ENCODE results near the gene CHEK1. TPM values are rescaled to one million over a fixed set of nuclear protein-coding genes. Genes with fewer than 3 reads are reported as not detected.

CHEK1 gene
- total and polyA plus RNA-seq, 12 donors, result 0.51 to 13.8 (median 2.1) TPM

DNA sequence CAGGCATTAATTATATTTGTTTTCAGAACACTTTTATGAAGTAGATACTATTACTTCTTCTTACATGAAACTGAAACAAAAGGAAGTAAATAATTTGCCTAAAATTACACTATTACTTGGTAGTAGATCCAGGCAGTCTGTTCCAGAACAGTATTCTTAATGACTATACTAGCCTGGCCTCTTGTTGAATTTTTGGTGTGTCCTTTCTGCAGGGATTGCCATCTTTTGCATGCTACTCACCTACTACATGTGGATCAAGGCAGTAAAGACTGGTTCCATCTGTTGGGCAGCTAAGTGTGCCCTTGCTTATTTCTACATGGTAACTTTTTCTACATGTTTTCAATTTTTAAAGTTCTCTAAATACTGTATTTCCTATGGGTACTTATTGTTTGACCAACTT lies 19.5 kb upstream of the CHEK1 start:
- no peaks in the 10 kb centered on the region for H3K9me3 ChIP-seq (replicated peaks in 1 of 3)
- DNase-seq, result no peak
- H3K4me3 ChIP-seq, result no peak overlapping the region
- TF ChIP-seq CTCF (IDR thresholded peaks at IDR 0.05) (no peak), POLR2A (IDR thresholded peaks at IDR 0.05) (no peak)
- no peak overlapping the region for H3K27ac ChIP-seq
- no peaks in the 10 kb centered on the region for H3K4me1 ChIP-seq (replicated peaks in 1 of 2)
- intact Hi-C loops (cut with DNase I), result no loop called here
- no peaks in the 10 kb centered on the region for H3K27me3 ChIP-seq
- H3K36me3 ChIP-seq (replicated peaks in 1 of 2), result peaks cover 0 to 97% of the 10 kb centered on the region in 2 donors

GRCh38 chr11:125609545-125609944 lies 15.4 kb upstream of the CHEK1 start:
- no peak for DNase-seq
- Histone ChIP-seq H3K27me3 (no peaks in the 10 kb centered on the region), H3K4me1 (replicated peaks in 1 of 2) (no peaks in the 10 kb centered on the region), H3K9me3 (replicated peaks in 1 of 3) (no peaks in the 10 kb centered on the region), H3K27ac (no peak overlapping the region), H3K4me3 (no peak overlapping the region), H3K36me3 (replicated peaks in 1 of 2) (peaks cover 0 to 100% of the 10 kb centered on the region in 2 donors)
- TF ChIP-seq POLR2A (IDR thresholded peaks at IDR 0.05) (no peak), CTCF (IDR thresholded peaks at IDR 0.05) (no peak)
- intact Hi-C loops (cut with DNase I), result no loop called here
- 69 to 88% (median 80%) methylated on average over 7 of the region's 7 CpGs for WGBS, 4 donors

DNA sequence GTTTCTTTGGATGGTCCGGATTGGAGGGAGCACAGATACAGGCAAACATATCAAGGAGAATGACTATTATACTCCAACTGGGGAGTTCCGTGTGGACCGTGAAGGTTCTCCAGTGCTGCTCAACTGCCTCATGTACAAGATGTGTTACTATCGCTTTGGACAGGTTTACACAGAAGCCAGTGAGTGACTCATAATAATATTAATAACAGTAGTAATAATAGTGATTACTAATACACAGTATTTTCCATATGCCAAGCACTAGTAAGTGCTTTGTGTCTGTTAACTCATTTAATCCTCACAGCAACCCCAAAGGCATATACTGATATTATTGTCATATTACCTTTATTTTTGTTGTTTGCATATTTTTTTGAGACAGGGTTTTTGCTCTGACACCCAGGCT lies 6.6 kb upstream of the CHEK1 start:
- Histone ChIP-seq H3K27ac (no peak overlapping the region), H3K4me1 (replicated peaks in 1 of 2) (no peaks in the 10 kb centered on the region), H3K27me3 (no peaks in the 10 kb centered on the region), H3K36me3 (replicated peaks in 1 of 2) (peaks cover 0 to 82% of the 10 kb centered on the region in 2 donors), H3K4me3 (no peak overlapping the region), H3K9me3 (replicated peaks in 1 of 3) (no peaks in the 10 kb centered on the region)
- intact Hi-C loops (cut with DNase I), result no loop called here
- WGBS, 4 donors, result 92 to 98% (median 93%) methylated on average over 4 of the region's 4 CpGs
- TF ChIP-seq POLR2A (IDR thresholded peaks at IDR 0.05) (no peak), CTCF (IDR thresholded peaks at IDR 0.05) (no peak)
- DNase-seq, result no peak

GRCh38 chr11:125621995-125622394 lies 3.0 kb upstream of the CHEK1 start:
- H3K27ac ChIP-seq, result no peak overlapping the region
- no peak overlapping the region for H3K4me3 ChIP-seq
- H3K9me3 ChIP-seq (replicated peaks in 1 of 3), result no peaks in the 10 kb centered on the region
- no peaks in the 10 kb centered on the region for H3K27me3 ChIP-seq
- peaks cover 6 to 18% of the 10 kb centered on the region in 2 donors for H3K4me1 ChIP-seq (replicated peaks in 1 of 2)
- DNase-seq, result no peak
- H3K36me3 ChIP-seq (replicated peaks in 1 of 2), result peaks cover 0 to 49% of the 10 kb centered on the region in 2 donors
- 84 to 89% (median 86%) methylated on average over 2 of the region's 2 CpGs for WGBS, 4 donors
- TF ChIP-seq POLR2A (IDR thresholded peaks at IDR 0.05) (no peak), CTCF (IDR thresholded peaks at IDR 0.05) (no peak)
- intact Hi-C loops (cut with DNase I), result loop anchor here (10.0 kb wide), 1 partner anchor 253 kb away; no protein-coding TSS in a partner anchor
